Hematopoietic multipotent progenitor cell treated with erythropoietin and hydrocortisone succinate and interleukin-3 and kit ligand, for 4 days (in vitro differentiated cells): ENCODE results near the gene PSMD3.
"Not testable (repeated sequence)": the region's sequence is repeated elsewhere in the genome, so short reads cannot be mapped to it uniquely, and the experiment has no call there.

ENCODE experiments used
- DNase-seq: peaks from one replicate; pipeline ENCODE4 v3.0.0-alpha.2; 2015

Gene PSMD3

GRCh38 chr17:39980351-39981206 is at the start of gene PSMD3:
PSMD3 (plus strand) TSS chr17:39980807; CDS start chr17:39980971, 164 bp downstream.
- DNase-seq: peak; percentile 100

- no peak for DNase-seq
These were observed 46.7 kb upstream of the PSMD3 start for GRCh38 chr17:39933912-39934311.

- no peak for DNase-seq
These were observed 46.3 kb upstream of the PSMD3 start for GRCh38 chr17:39934324-39934723.

- no peak for DNase-seq
These were observed 44.7 kb upstream of the PSMD3 start for GRCh38 chr17:39935909-39936308.

GRCh38 chr17:39937447-39937846 is 43.2 kb upstream of the PSMD3 start:
- no peak for DNase-seq

GRCh38 chr17:39938140-39938869 is 42.3 kb upstream of the PSMD3 start:
- DNase-seq: no peak

- DNase-seq: no peak
These were observed 41.5 kb upstream of the PSMD3 start for GRCh38 chr17:39939106-39939505.

- peak; percentile 81 for DNase-seq
These were observed 40.8 kb upstream of the PSMD3 start for GRCh38 chr17:39939588-39940419.

GRCh38 chr17:39943702-39944392 is 36.8 kb upstream of the PSMD3 start:
- no peak for DNase-seq

- no peak for DNase-seq
These were observed 36.3 kb upstream of the PSMD3 start for GRCh38 chr17:39944393-39944711.

GRCh38 chr17:39946551-39947330 is 33.9 kb upstream of the PSMD3 start:
- no peak for DNase-seq

GRCh38 chr17:39948489-39948828 is 32.1 kb upstream of the PSMD3 start:
- not testable (repeated sequence) for DNase-seq

- no peak for DNase-seq
These were observed 31.6 kb upstream of the PSMD3 start for GRCh38 chr17:39949028-39949427.

- no peak for DNase-seq
These were observed 29.7 kb upstream of the PSMD3 start for GRCh38 chr17:39950871-39951348.

- no peak for DNase-seq
These were observed 28.5 kb upstream of the PSMD3 start for GRCh38 chr17:39951924-39952679.

GRCh38 chr17:39952680-39953470 is 27.7 kb upstream of the PSMD3 start:
- DNase-seq: peak; percentile 98

GRCh38 chr17:39953471-39953888 is 27.1 kb upstream of the PSMD3 start:
- DNase-seq: no peak

- DNase-seq: no peak
These were observed 25.7 kb upstream of the PSMD3 start for GRCh38 chr17:39954876-39955275.

- DNase-seq: no peak
These were observed 24.8 kb upstream of the PSMD3 start for GRCh38 chr17:39955726-39956225.

- DNase-seq: no peak
These were observed 20.0 kb upstream of the PSMD3 start for GRCh38 chr17:39960524-39961041.
